ENCODE results near the gene FBXO9. TPM values are rescaled to one million over a fixed set of nuclear protein-coding genes. Genes with fewer than 3 reads are reported as not detected.

Gene FBXO9
- polyA plus RNA-seq, 3 donors = 47.7 to 105 (median 61.5) TPM

GRCh38 chr6:53029257-53029656 lies 35.9 kb upstream of the FBXO9 start:
- H3K9me3 Mint-ChIP-seq = no peaks in the 10 kb centered on the region
- no peak for DNase-seq
- no peak overlapping the region for H3K4me3 ChIP-seq (replicated peaks in 1 of 3; ENCODE audit: low read depth in 2 of 3, low read length in 3 of 3)
- H3K9me3 ChIP-seq (replicated peaks in 1 of 2; ENCODE audit: control insufficient read depth in 1 of 2, insufficient read depth in 1 of 2, low read length in 2 of 2) = no peaks in the 10 kb centered on the region
- H3K4me1 ChIP-seq (ENCODE audit: control insufficient read depth in 1 of 2, insufficient read depth in 2 of 2, low read length in 2 of 2) = no peaks in the 10 kb centered on the region
- intact Hi-C loops (cut with micrococcal nuclease) = no loop called here
- no peak overlapping the region for H3K27ac Mint-ChIP-seq
- no peak overlapping the region for H2AFZ ChIP-seq (ENCODE audit: insufficient read depth, low read depth, low read length, poor library complexity, severe bottlenecking)
- no peaks in the 10 kb centered on the region for H3K27me3 Mint-ChIP-seq (ENCODE audit: low read depth in 3 of 3)
- H3K27ac ChIP-seq (ENCODE audit: low read depth in 1 of 2, low read length in 2 of 2) = no peak overlapping the region
- no peaks in the 10 kb centered on the region for H3K4me1 Mint-ChIP-seq
- no peak overlapping the region for H3K9ac ChIP-seq (ENCODE audit: insufficient read depth, low read length, poor library complexity, severe bottlenecking)
- no peaks in the 10 kb centered on the region for H4K20me1 ChIP-seq (ENCODE audit: insufficient read depth, low read length)
- no peak for TF ChIP-seq CTCF (IDR thresholded peaks at IDR 0.05)
- no peak overlapping the region for H3K4me3 Mint-ChIP-seq
- peaks cover 78 to 87% of the 10 kb centered on the region in 2 donors for H3K36me3 Mint-ChIP-seq
- no peak overlapping the region for H3K4me2 ChIP-seq (replicated peaks; ENCODE audit: extremely low read depth, low read length, poor library complexity, severe bottlenecking)
- H3K27me3 ChIP-seq (ENCODE audit: control insufficient read depth in 2 of 2, insufficient read depth in 2 of 2, low read length in 2 of 2) = no peaks in the 10 kb centered on the region
- no peaks in the 10 kb centered on the region for H3K79me2 ChIP-seq (ENCODE audit: insufficient read depth, low read length)
- peaks cover 50 to 82% of the 10 kb centered on the region in 2 donors for H3K36me3 ChIP-seq (replicated peaks in 1 of 2; ENCODE audit: control insufficient read depth in 1 of 2, insufficient read depth in 2 of 2, low read length in 2 of 2)

- no peaks in the 10 kb centered on the region for H3K27me3 Mint-ChIP-seq (ENCODE audit: low read depth in 3 of 3)
- H4K20me1 ChIP-seq (ENCODE audit: insufficient read depth, low read length) = no peaks in the 10 kb centered on the region
- peaks cover 52 to 87% of the 10 kb centered on the region in 2 donors for H3K36me3 ChIP-seq (replicated peaks in 1 of 2; ENCODE audit: control insufficient read depth in 1 of 2, insufficient read depth in 2 of 2, low read length in 2 of 2)
- no peak overlapping the region for H3K4me3 ChIP-seq (replicated peaks in 1 of 3; ENCODE audit: low read depth in 2 of 3, low read length in 3 of 3)
- no peaks in the 10 kb centered on the region for H3K4me1 Mint-ChIP-seq
- no peak overlapping the region for H3K27ac Mint-ChIP-seq
- H3K9me3 ChIP-seq (replicated peaks in 1 of 2; ENCODE audit: control insufficient read depth in 1 of 2, insufficient read depth in 1 of 2, low read length in 2 of 2) = no peaks in the 10 kb centered on the region
- H3K27ac ChIP-seq (ENCODE audit: low read depth in 1 of 2, low read length in 2 of 2) = no peak overlapping the region
- no peaks in the 10 kb centered on the region for H3K27me3 ChIP-seq (ENCODE audit: control insufficient read depth in 2 of 2, insufficient read depth in 2 of 2, low read length in 2 of 2)
- peaks cover 78 to 87% of the 10 kb centered on the region in 2 donors for H3K36me3 Mint-ChIP-seq
- H3K4me3 Mint-ChIP-seq = no peak overlapping the region
- no peaks in the 10 kb centered on the region for H3K79me2 ChIP-seq (ENCODE audit: insufficient read depth, low read length)
- no peaks in the 10 kb centered on the region for H3K4me1 ChIP-seq (ENCODE audit: control insufficient read depth in 1 of 2, insufficient read depth in 2 of 2, low read length in 2 of 2)
- no peak overlapping the region for H3K4me2 ChIP-seq (replicated peaks; ENCODE audit: extremely low read depth, low read length, poor library complexity, severe bottlenecking)
- no peak overlapping the region for H3K9ac ChIP-seq (ENCODE audit: insufficient read depth, low read length, poor library complexity, severe bottlenecking)
- WGBS (ENCODE audit: insufficient coverage) = 100% methylated on average over 2 of the region's 3 CpGs
- TF ChIP-seq CTCF (IDR thresholded peaks at IDR 0.05) = no peak
- DNase-seq = no peak
- H3K9me3 Mint-ChIP-seq = no peaks in the 10 kb centered on the region
- intact Hi-C loops (cut with micrococcal nuclease) = no loop called here
- H2AFZ ChIP-seq (ENCODE audit: insufficient read depth, low read depth, low read length, poor library complexity, severe bottlenecking) = no peak overlapping the region
Observed at GRCh38 chr6:53029761-53030160, 35.4 kb upstream of the FBXO9 start.

Data from CD14-positive monocyte (primary cell).